GM12872 (cell line): ENCODE measurements around the gene PHF21B.

Experiments used
- CTCF ChIP-seq: IDR thresholded peaks from 3 replicates; pipeline ENCODE4 v1.5.1; 2011; ENCODE audit warnings: low read depth, mild to moderate bottlenecking, low read length, moderate library complexity; ENCODE audit not compliant: insufficient read depth

Gene PHF21B

GRCh38 chr22:44995105-44995514 is 14.7 kb downstream of the PHF21B start:
- TF ChIP-seq CTCF, result no peak

- TF ChIP-seq CTCF, result no peak
Observed at GRCh38 chr22:44994399-44995104, 15.3 kb downstream of the PHF21B start.

GRCh38 chr22:44992166-44992565 is 17.6 kb downstream of the PHF21B start:
- no peak for TF ChIP-seq CTCF

- TF ChIP-seq CTCF, result no peak
Observed at GRCh38 chr22:44991218-44991617, 18.6 kb downstream of the PHF21B start.

GRCh38 chr22:44990810-44991209 is 19.0 kb downstream of the PHF21B start:
- no peak for TF ChIP-seq CTCF

- no peak for TF ChIP-seq CTCF
Observed at GRCh38 chr22:44990328-44990727, 19.5 kb downstream of the PHF21B start.

- 0 out of 3 replicates have a peak, but pooled peaks have one; percentile 2 for TF ChIP-seq CTCF
Observed at GRCh38 chr22:44988671-44989070, 21.1 kb downstream of the PHF21B start.
